Hematopoietic multipotent progenitor cell treated with erythropoietin and hydrocortisone succinate and interleukin-3 and kit ligand, for 8 days (in vitro differentiated cells): ENCODE data around the gene UFM1.
"Not testable (repeated sequence)": the region's sequence is repeated elsewhere in the genome, so short reads cannot be mapped to it uniquely, and the experiment has no call there.

Source experiments
- DNase-seq: peaks from one replicate; pipeline ENCODE4 v3.0.0-alpha.2; 2015

UFM1 gene

GRCh38 chr13:38349390-38350113 lies at the start of gene UFM1:
Gene UFM1 (plus strand): TSS chr13:38349851. CDS start chr13:38349920, 69 bp downstream.
- DNase-seq, result peak; percentile 96

DNA sequence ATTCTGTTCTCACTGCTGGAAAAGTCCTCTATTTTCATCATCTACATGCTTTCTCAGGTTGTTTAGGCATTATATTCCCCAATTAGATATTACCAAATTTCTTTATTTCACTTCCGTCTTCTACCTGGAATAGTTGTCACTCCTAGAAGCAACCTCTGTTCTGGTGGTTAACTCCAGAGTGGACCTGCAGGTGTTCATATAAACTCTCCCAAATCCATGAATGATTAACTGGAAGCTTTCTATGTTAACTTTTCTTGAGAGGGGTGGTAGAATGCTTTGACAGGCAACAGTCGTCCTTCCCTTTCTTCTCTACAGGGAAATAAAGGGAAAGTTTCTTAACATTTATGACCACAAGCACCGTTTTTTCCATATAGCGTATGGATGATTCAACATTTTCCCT lies 48.4 kb upstream of the UFM1 start:
- DNase-seq, result no peak

- no peak for DNase-seq
Measured at GRCh38 chr13:38303816-38304320, 45.8 kb upstream of the UFM1 start.

DNA sequence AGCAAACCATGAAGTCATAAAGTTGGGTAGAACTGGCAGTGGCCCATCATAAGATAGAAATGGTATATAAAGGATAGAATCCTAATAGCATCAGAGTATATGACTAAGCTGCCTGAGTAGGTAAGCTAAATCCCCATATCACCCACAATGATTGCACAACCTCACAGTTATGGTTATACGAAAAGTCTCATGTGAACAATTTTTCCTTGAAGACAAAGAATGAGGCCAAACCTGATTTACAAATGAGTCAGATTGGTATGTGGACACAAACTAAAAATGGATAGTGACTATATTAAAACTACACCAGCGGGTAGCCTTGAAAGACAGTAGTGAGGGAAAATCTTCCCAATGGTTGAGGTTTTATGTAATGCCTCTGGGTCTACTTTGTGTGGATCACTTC lies 40.9 kb upstream of the UFM1 start:
- DNase-seq, result no peak

DNA sequence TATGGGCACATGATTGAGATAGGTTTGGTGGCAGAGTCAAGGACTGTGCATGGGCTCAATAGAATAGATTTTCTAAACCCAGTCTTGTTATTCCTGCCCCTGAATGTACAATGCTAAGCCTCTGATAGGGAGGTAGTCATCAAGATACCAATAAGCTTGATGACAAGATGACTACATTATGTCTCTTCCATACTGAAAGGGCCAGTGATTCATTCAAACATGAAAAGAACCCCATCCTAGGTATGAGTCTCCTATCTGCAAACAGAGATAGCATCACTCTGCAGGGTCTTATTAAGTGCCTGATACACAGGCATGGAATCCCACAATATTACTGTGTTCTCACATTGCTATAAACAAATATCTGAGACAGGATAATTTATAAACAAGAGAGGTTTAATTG lies 40.3 kb upstream of the UFM1 start:
- no peak for DNase-seq

GRCh38 chr13:38311175-38311574 lies 38.5 kb upstream of the UFM1 start:
- not testable (repeated sequence) for DNase-seq

DNA sequence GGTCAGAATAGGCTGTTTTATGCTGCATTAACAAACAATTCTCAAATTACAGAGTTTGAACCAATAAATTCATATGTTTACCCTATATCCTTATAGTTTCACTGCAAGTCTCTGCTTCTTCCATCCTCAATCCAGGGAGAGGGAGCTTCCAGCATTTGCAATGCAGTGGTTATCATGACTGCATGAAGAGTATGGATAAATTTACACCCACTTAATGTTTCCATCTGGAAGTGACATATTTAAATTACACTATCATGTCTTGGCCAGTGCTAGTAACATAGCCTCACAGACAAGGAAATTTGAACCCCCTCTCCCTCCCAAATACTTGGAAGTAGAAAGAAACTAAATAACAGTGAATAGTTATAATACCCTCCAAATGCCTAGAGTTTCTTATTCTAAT lies 33.5 kb upstream of the UFM1 start:
- DNase-seq, result no peak

- DNase-seq, result no peak
Measured at GRCh38 chr13:38321654-38322053, 28.0 kb upstream of the UFM1 start.

GRCh38 chr13:38325426-38325825 lies 24.2 kb upstream of the UFM1 start:
- DNase-seq, result no peak

- no peak for DNase-seq
Measured at GRCh38 chr13:38328699-38329098, 21.0 kb upstream of the UFM1 start.

GRCh38 chr13:38334845-38335244 lies 14.8 kb upstream of the UFM1 start:
- DNase-seq, result no peak

DNA sequence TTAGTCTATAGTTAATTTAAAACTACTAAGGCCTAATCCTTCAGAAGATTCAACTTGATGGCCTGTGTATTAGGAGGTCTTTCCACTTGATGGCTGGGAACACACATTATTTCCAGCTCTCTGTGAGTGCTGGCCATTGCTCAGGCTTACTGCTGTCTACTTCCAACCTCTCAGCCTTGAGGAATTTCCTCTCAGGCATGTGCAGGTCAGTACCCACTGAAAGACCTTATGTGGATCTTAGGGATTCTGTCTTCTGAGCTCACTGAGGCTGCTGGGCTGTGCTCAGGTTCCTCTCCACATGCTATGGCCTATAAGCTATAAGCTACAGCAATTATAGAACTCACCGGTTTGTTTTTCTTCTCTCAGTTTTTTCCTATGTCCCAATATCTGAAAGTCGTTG lies 11.6 kb upstream of the UFM1 start:
- DNase-seq, result no peak

GRCh38 chr13:38340624-38341023 lies 9.0 kb upstream of the UFM1 start:
- peak; percentile 10 for DNase-seq

- peak; percentile 90 for DNase-seq
Measured at GRCh38 chr13:38341149-38341692, 8.4 kb upstream of the UFM1 start.

DNA sequence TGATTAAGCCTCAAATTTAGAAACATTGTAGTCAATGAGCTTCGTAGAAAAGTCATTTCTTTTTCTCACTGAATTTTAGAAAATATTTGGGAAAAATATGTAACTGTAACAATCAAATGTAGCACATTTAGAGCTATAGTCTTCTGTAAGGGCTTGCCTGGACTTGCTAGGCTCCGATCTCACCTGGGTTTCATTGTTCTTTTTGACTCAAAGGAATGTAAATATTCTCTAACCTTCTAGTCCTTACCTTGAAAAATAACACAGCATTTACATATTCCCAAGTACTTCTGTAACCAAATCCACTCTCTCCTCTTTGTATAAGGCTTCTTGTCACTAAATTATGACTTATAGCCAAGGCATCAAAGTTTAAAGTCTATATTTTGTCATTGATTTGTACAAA lies 2.9 kb upstream of the UFM1 start:
- DNase-seq, result no peak

DNA sequence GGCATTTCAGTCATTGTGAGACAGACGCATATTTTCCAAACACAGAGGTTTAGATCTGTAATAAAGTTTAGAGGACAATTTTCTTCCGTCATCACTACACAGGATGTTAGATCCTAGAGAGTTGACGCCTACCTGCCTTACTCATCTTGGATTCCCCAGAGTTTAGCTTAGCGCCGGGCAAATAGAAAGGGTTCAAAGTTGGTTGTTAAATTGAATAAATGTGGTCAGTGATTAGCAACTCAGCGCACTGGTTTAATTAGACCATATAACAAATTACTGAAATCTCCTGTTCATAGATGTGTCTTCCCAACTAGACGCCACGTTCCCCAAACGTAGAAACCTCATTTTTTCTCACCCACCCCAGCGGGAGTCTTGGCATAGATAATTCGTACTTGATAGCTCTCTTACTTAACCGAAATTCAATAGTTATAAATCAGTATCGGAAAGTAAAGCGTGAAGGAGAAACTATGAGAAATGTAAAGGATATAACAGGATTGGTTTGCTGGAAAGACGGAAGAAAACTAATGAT lies 726 bp upstream of the UFM1 start:
- DNase-seq, result no peak

DNA sequence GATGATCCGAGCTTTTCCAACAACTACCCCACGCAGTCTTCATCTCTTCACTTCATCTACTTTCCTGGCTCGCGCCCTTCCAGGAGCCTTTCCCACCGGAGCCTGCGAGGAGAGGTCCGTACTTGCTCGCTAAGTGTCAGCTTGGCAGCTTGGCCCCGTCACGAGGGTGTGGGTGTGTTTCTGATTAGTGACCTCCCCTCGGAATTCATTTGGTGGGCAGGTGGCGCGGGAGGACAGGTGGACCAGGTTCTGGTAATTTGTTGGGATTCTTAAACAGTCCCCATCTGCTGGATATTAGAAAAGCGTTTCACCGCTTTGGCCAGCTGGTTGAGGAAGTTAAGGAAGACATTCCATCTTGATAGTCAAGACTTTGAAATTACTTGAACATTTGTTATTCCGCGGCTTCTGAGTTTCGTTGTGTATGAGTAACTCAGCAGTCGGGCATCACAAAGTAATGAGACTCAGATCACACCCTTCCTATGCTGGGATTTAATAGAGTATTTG lies 515 bp downstream of the UFM1 start:
- peak; percentile 70 for DNase-seq

- no peak for DNase-seq
Measured at GRCh38 chr13:38355595-38356119, 6.0 kb downstream of the UFM1 start.

- no peak for DNase-seq
Measured at GRCh38 chr13:38358684-38359083, 9.0 kb downstream of the UFM1 start.

- DNase-seq, result no peak
Measured at GRCh38 chr13:38361542-38362262, 12.1 kb downstream of the UFM1 start.

DNA sequence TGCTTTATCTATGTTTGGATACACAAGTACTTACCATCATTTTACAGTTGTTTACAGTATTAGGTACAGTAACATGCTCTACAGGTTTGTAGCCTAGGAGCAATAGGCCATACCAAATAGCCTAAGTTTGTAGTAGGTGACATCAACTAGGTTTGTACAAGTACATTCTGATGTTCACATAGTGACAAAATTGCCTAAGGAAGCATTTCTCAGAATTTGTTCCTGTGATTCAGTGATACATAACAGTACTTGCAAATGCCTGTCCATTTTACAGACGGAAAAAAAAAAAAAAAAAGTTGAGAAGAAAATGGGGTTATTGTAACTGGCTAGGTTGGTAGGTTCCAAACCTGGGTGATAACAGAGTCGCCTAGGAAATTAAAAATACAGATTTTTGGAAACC lies 13.6 kb downstream of the UFM1 start:
- DNase-seq, result no peak

- DNase-seq, result not testable (repeated sequence)
Measured at GRCh38 chr13:38363746-38364145, 14.1 kb downstream of the UFM1 start.

DNA sequence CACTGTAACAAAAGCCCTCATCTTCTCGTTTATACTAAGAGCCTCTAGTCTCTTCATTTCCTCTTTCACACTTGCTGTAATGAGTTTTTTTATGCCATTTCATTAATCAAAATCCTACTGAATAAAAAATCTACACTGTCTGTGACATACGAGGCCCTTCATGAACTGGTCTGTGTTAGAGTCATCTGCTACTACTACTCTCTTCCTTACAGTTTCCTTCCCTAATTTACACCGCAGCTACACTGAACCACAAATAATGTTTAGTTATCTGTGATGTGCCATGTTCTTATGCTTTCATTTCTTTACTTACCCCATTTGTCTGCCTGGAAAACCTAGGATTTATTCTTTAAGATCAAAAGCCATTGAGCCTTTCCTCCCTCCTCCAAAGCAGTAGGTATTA lies 16.0 kb downstream of the UFM1 start:
- no peak for DNase-seq
